Body of pancreas (tissue), 4 donors: Measurements from ENCODE around the gene TARS1.

ENCODE experiments used
- POLR2A ChIP-seq, 3 donors: fragments of 450-650 bp; IDR thresholded peaks; one replicate each; pipeline ENCODE4 v1.6.1; 2016; ENCODE audit warnings: antibody characterized with exemption in 3 of 3, mild to moderate bottlenecking in 2 of 3
- TF ChIP-seq, protein P1 (sequence below), 7 experiments: fragments of 450-650 bp in 4 of 7; fragments of 200-600 bp in 3 of 7; sonication (generic) in 3 of 7; IDR thresholded peaks; one replicate each; pipeline ENCODE4 v1.5.1; 2016 to 2019; ENCODE audit warnings: antibody characterized with exemption in 7 of 7

DNA sequence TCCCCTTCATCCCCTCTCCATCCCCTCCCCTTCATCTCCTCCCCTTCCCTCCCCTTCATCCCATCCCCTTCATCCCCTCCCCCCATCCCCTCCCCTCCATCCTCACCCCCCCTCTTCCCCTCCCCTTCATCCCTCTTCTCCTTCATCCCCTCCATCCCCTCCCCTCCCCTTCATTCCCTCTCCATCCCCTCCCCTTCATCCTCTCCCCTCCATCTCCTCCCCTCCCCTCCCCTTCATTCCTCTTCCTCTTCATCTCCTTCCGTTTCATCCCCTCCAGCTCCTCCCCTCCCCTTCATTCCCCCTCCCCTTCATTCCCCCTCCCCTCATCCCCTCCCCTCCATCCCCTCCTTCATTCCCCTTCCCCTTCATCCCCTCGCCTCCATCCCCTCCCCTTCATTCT, 40.1 kb downstream of the TARS1 start:
- TF ChIP-seq, protein P1, sequence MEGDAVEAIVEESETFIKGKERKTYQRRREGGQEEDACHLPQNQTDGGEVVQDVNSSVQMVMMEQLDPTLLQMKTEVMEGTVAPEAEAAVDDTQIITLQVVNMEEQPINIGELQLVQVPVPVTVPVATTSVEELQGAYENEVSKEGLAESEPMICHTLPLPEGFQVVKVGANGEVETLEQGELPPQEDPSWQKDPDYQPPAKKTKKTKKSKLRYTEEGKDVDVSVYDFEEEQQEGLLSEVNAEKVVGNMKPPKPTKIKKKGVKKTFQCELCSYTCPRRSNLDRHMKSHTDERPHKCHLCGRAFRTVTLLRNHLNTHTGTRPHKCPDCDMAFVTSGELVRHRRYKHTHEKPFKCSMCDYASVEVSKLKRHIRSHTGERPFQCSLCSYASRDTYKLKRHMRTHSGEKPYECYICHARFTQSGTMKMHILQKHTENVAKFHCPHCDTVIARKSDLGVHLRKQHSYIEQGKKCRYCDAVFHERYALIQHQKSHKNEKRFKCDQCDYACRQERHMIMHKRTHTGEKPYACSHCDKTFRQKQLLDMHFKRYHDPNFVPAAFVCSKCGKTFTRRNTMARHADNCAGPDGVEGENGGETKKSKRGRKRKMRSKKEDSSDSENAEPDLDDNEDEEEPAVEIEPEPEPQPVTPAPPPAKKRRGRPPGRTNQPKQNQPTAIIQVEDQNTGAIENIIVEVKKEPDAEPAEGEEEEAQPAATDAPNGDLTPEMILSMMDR (IDR thresholded peaks at IDR 0.05): no peak
- TF ChIP-seq POLR2A (IDR thresholded peaks at IDR 0.05): no peak
